H1 (cell line): ENCODE results near the gene TAOK1. TPM values are rescaled to one million over a fixed set of nuclear protein-coding genes. Genes with fewer than 3 reads are reported as not detected.

Experiments used
- CTCF ChIA-PET: fragments of 300-600 bp; sonication (Branson Sonifier 250); formaldehyde crosslinking; loops from one replicate; lab custom pipeline; 2021; ENCODE audit not compliant: partially characterized antibody; lab: Charles Lee
- POLR2A ChIA-PET: fragments of 300-600 bp; sonication (Branson Sonifier 250); formaldehyde crosslinking; loops from one replicate; lab custom pipeline; 2021; ENCODE audit warnings: inconsistent platforms; ENCODE audit not compliant: partially characterized antibody; lab: Charles Lee
- DNase-seq, 2 experiments: peaks; one replicate each; pipeline versions ENCODE4 v3.0.0 to v3.0.0-alpha.2; 2010 to 2022; ENCODE audit warnings: low spot score in 2 of 2, low read depth in 1 of 2, mixed read lengths in 1 of 2
- FAIRE-seq: peaks from 2 replicates; lab custom pipeline; 2011; peaks lifted over from hg19 to GRCh38; lab: Jason Lieb, UNC
- H2AFZ ChIP-seq: 2 replicates; pipeline ENCODE4 v1.8.1; 2012; ENCODE audit warnings: low read length, inconsistent platforms
- H2AK5ac ChIP-seq: 2 replicates; pipeline ENCODE4 v1.6.1; 2013; ENCODE audit warnings: low read depth, low read length
- H2BK120ac ChIP-seq: replicated peaks from 2 replicates; pipeline ENCODE3; 2013; ENCODE audit warnings: low read depth, low read length, inconsistent platforms
- H2BK12ac ChIP-seq: 2 replicates; pipeline ENCODE4 v1.6.1; 2013; ENCODE audit warnings: low read depth, low read length
- H2BK15ac ChIP-seq: 2 replicates; pipeline ENCODE4 v1.6.1; 2013; ENCODE audit warnings: low read length
- H2BK20ac ChIP-seq: 2 replicates; pipeline ENCODE4 v1.6.1; 2013; ENCODE audit warnings: low read length
- H2BK5ac ChIP-seq: 2 replicates; pipeline ENCODE4 v1.6.1; 2013; ENCODE audit warnings: low read depth, low read length
- H3K14ac ChIP-seq: 2 replicates; pipeline ENCODE4 v1.6.1; 2013; ENCODE audit warnings: inconsistent platforms; ENCODE audit not compliant: insufficient read length
- H3K18ac ChIP-seq: 2 replicates; pipeline ENCODE4 v1.6.1; 2013; ENCODE audit warnings: low read length; ENCODE audit errors: extremely low read depth
- H3K23ac ChIP-seq: 2 replicates; pipeline ENCODE4 v1.6.1; 2013; ENCODE audit warnings: inconsistent platforms; ENCODE audit not compliant: insufficient read length
- H3K23me2 ChIP-seq: 2 replicates; pipeline ENCODE4 v1.6.1; 2013; ENCODE audit warnings: low read depth, low read length
- H3K27ac ChIP-seq: 2 replicates; pipeline ENCODE4 v1.6.1; 2011; ENCODE audit warnings: low read depth, low read length, inconsistent platforms
- H3K27me3 ChIP-seq, 4 experiments: replicated peaks in 1 of 4; 1 replicate in 1 of 4; 2 replicates in 3 of 4; pipeline versions ENCODE4 v1.6.1 to v1.8.1; 2011 to 2013; ENCODE audit warnings: low read length in 3 of 4, mild to moderate bottlenecking in 3 of 4, inconsistent platforms in 2 of 4, mixed read lengths in 2 of 4, moderate library complexity in 1 of 4; ENCODE audit not compliant: control insufficient read depth in 3 of 4, insufficient read depth in 3 of 4; ENCODE audit errors: extremely low read depth in 1 of 4
- H3K36me3 ChIP-seq, 4 experiments: 2 replicates each; pipeline versions ENCODE4 v1.6.1 to v1.8.1; 2011 to 2013; ENCODE audit warnings: mild to moderate bottlenecking in 4 of 4, low read length in 3 of 4, moderate library complexity in 2 of 4, control low read depth in 1 of 4, inconsistent platforms in 1 of 4; ENCODE audit not compliant: insufficient read depth in 4 of 4, control insufficient read depth in 2 of 4
- H3K4ac ChIP-seq: replicated peaks from 2 replicates; pipeline ENCODE3; 2013; ENCODE audit warnings: low read length, low read depth, mixed read lengths, inconsistent platforms; ENCODE audit not compliant: insufficient read length
- H3K4me1 ChIP-seq, 4 experiments: replicated peaks in 1 of 4; 1 replicate in 1 of 4; 2 replicates in 3 of 4; pipeline versions ENCODE4 v1.6.1 to v1.8.1; 2011 to 2013; ENCODE audit warnings: low read length in 3 of 4, inconsistent platforms in 2 of 4, mixed read lengths in 1 of 4; ENCODE audit not compliant: insufficient read depth in 4 of 4, control insufficient read depth in 3 of 4
- H3K4me2 ChIP-seq, 2 experiments: 2 replicates each; pipeline versions ENCODE4 v1.6.1 to v1.8.1; 2011 to 2013; ENCODE audit warnings: low read depth in 2 of 2, low read length in 2 of 2, control low read depth in 1 of 2, inconsistent platforms in 1 of 2, mild to moderate bottlenecking in 1 of 2; ENCODE audit not compliant: insufficient read depth in 1 of 2
- H3K4me3 ChIP-seq, 4 experiments: fragments of 200-600, 300-600 bp in 1 of 4; sonication (generic), shearing (Covaris generic), sonication (Bioruptor Twin) in 1 of 4; 2 replicates each; pipeline versions ENCODE4 v1.5.1 to v1.8.1; 2011 to 2016; ENCODE audit warnings: low read length in 4 of 4, low read depth in 3 of 4, control low read depth in 2 of 4, inconsistent platforms in 2 of 4, mild to moderate bottlenecking in 2 of 4, mixed read lengths in 1 of 4, moderate library complexity in 1 of 4; ENCODE audit not compliant: insufficient read depth in 2 of 4; ENCODE audit errors: extremely low read depth in 1 of 4
- H3K56ac ChIP-seq: replicated peaks from 2 replicates; pipeline ENCODE3; 2013; ENCODE audit warnings: low read depth, mild to moderate bottlenecking, mixed read lengths, low read length, inconsistent platforms; ENCODE audit not compliant: insufficient read length
- H3K79me1 ChIP-seq: 2 replicates; pipeline ENCODE4 v1.6.1; 2013; ENCODE audit warnings: low read depth, low read length, control low read depth
- H3K79me2 ChIP-seq, 2 experiments: 2 replicates each; pipeline versions ENCODE4 v1.6.1 to v1.8.1; 2012 to 2013; ENCODE audit warnings: low read length in 2 of 2, mild to moderate bottlenecking in 2 of 2, inconsistent platforms in 1 of 2; ENCODE audit not compliant: insufficient read depth in 2 of 2, control insufficient read depth in 1 of 2
- H3K9ac ChIP-seq, 4 experiments: replicated peaks in 1 of 4; 1 replicate in 1 of 4; 2 replicates in 3 of 4; pipeline versions ENCODE4 v1.6.1 to v1.8.1; 2011 to 2013; ENCODE audit warnings: low read depth in 3 of 4, low read length in 3 of 4, control low read depth in 2 of 4, mild to moderate bottlenecking in 2 of 4, moderate library complexity in 2 of 4, inconsistent platforms in 1 of 4; ENCODE audit errors: extremely low read depth in 1 of 4
- H3K9me3 ChIP-seq, 2 experiments: 2 replicates each; pipeline versions ENCODE4 v1.6.1 to v1.8.1; 2012 to 2013; ENCODE audit warnings: mild to moderate bottlenecking in 2 of 2, moderate library complexity in 2 of 2, control low read depth in 1 of 2, inconsistent platforms in 1 of 2, low read depth in 1 of 2, low read length in 1 of 2, mixed read lengths in 1 of 2; ENCODE audit not compliant: insufficient read depth in 2 of 2
- H4K20me1 ChIP-seq, 2 experiments: replicated peaks in 1 of 2; 2 replicates each; pipeline versions ENCODE3 to v1.8.1; 2011 to 2013; ENCODE audit warnings: inconsistent platforms in 2 of 2, low read length in 2 of 2, mild to moderate bottlenecking in 1 of 2; ENCODE audit not compliant: insufficient read depth in 2 of 2, control insufficient read depth in 1 of 2
- H4K5ac ChIP-seq: 2 replicates; pipeline ENCODE4 v1.6.1; 2013; ENCODE audit warnings: low read length, low read depth, mixed read lengths, inconsistent platforms; ENCODE audit not compliant: insufficient read length
- H4K8ac ChIP-seq: 2 replicates; pipeline ENCODE4 v1.8.0; 2013; ENCODE audit warnings: mild to moderate bottlenecking, moderate library complexity, low read length, inconsistent platforms; ENCODE audit not compliant: insufficient read depth; ENCODE audit errors: extremely low read depth
- H4K91ac ChIP-seq: replicated peaks from 2 replicates; pipeline ENCODE3; 2013; ENCODE audit warnings: low read length, mixed read lengths, inconsistent platforms; ENCODE audit not compliant: insufficient read length
- BACH1 ChIP-seq: IDR thresholded peaks from 2 replicates; pipeline ENCODE4 v1.6.1; 2012; ENCODE audit warnings: low read length, improper control_type of control experiment
- BCL11A ChIP-seq, 2 experiments: IDR thresholded peaks; one replicate each; pipeline ENCODE4 v1.6.1; 2011; ENCODE audit warnings: low read depth in 2 of 2, low read length in 2 of 2, mild to moderate bottlenecking in 2 of 2
- E2F6 ChIP-seq: IDR thresholded peaks from 2 replicates; pipeline ENCODE4 v1.6.1; 2012; ENCODE audit warnings: inconsistent platforms
- HDAC2 ChIP-seq, 2 experiments: fragments of 300-600 bp in 1 of 2; sonication (generic) in 1 of 2; IDR thresholded peaks; 2 replicates each; pipeline ENCODE4 v1.6.1; 2011 to 2012; ENCODE audit warnings: low read depth in 2 of 2, low read length in 2 of 2, mild to moderate bottlenecking in 2 of 2, moderate library complexity in 2 of 2, borderline replicate concordance in 1 of 2, inconsistent platforms in 1 of 2
- JUND ChIP-seq: IDR thresholded peaks from 2 replicates; pipeline ENCODE4 v1.6.1; 2011; ENCODE audit warnings: mild to moderate bottlenecking, improper control_type of control experiment, low read length
- POLR2AphosphoS5 ChIP-seq: IDR thresholded peaks from 2 replicates; pipeline ENCODE4 v1.6.1; 2011; ENCODE audit warnings: low read depth, low read length
- POU5F1 ChIP-seq: IDR thresholded peaks from 2 replicates; pipeline ENCODE4 v1.6.1; 2011; ENCODE audit warnings: low read depth, mild to moderate bottlenecking, low read length, moderate library complexity
- RAD21 ChIP-seq, 2 experiments: IDR thresholded peaks in 1 of 2; conservative IDR thresholded peaks in 1 of 2; 2 replicates each; pipeline ENCODE4 v1.6.1; 2011; ENCODE audit warnings: low read depth in 2 of 2, low read length in 2 of 2, improper control_type of control experiment in 1 of 2, inconsistent platforms in 1 of 2, mild to moderate bottlenecking in 1 of 2, moderate library complexity in 1 of 2
- SIRT6 ChIP-seq: IDR thresholded peaks from one replicate; pipeline ENCODE4 v1.7.1; 2012; ENCODE audit warnings: low read length, inconsistent platforms
- SIX5 ChIP-seq: IDR thresholded peaks from 2 replicates; pipeline ENCODE4 v1.6.1; 2011; ENCODE audit warnings: mild to moderate bottlenecking, low read depth, low read length
- SP4 ChIP-seq: IDR thresholded peaks from 2 replicates; pipeline ENCODE4 v1.6.1; 2012; ENCODE audit warnings: low read length, inconsistent platforms
- TAF1 ChIP-seq: IDR thresholded peaks from 2 replicates; pipeline ENCODE4 v1.6.1; 2011; ENCODE audit warnings: mild to moderate bottlenecking, low read depth, low read length
- TBP ChIP-seq: IDR thresholded peaks from 2 replicates; pipeline ENCODE4 v1.6.1; 2011; ENCODE audit warnings: low read depth, low read length, improper control_type of control experiment
- WGBS, 2 experiments: shearing (Covaris generic) in 1 of 2; methylation state at CpG; one replicate each; pipeline versions ENCODE4 v1.1.6 to v1.1.7; 2013 to 2015; ENCODE audit warnings: low lambda C conversion rate in 2 of 2, mixed read lengths in 2 of 2, inconsistent platforms in 1 of 2, low coverage in 1 of 2, missing lambda C conversion rate in 1 of 2; ENCODE audit not compliant: insufficient replicate concordance in 2 of 2, insufficient coverage in 1 of 2, insufficient read length in 1 of 2; ENCODE audit errors: extremely low coverage in 1 of 2, missing lambda C conversion rate in 1 of 2; 5-methylcytosine and 5-hydroxymethylcytosine counted together
- polyA plus RNA-seq, 7 experiments: library from polyadenylated mRNA; depleted of rRNA in 3 of 7; stranded (reverse) in 5 of 7; unstranded in 2 of 7; fragments of >200 nt in 5 of 7; fragments of 200-250 nt in 2 of 7; gene quantifications; 1 replicate in 5 of 7; 2 replicates in 1 of 7; 4 replicates in 1 of 7; pipeline versions ENCODE4 v1.2.1 to v1.2.3, GENCODE V29; 2011 to 2013; ENCODE audit warnings: missing spikeins in 2 of 7, mixed read lengths in 2 of 7
- total RNA-seq: library from RNA; stranded (reverse); fragmentation: NEBNext Ultra II Directional; extraction: Animal tissue kit (Norgen Biotek cat#: 25700); gene quantifications from 2 replicates; pipeline ENCODE4 v1.2.1, GENCODE V29; 2021
- TF ChIP-seq, protein P1 (sequence below): IDR thresholded peaks from 2 replicates; pipeline ENCODE4 v1.6.1; 2012; ENCODE audit warnings: inconsistent platforms

Gene TAOK1
- total and polyA plus RNA-seq, 2 of the 8 experiments (the other 6 are each of a cell fraction or from before 2014, with no cell fraction given), result 12.2 to 90.6 TPM

DNA sequence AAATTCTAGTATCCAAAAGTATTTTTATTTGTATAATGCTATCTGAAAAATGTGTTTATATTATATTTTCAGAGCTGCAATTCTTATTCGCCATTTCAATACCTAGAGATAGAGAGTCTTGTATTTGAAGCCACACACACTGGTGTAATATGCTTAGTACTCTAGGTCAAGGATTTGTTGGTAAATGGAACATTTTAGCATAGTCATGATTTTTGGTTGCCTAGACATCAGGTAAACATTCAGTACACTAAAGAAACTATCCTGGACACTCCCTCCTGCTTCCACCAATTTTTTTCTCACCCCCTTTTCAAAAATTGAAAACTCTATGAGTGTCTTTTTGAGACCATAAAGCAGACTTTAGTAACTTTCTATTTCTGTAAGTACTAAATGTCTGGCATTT, 155.9 kb downstream of the TAOK1 start:
- no peak overlapping the region for H3K4me3 ChIP-seq
- CTCF ChIA-PET, result interaction anchor here (0.7 to 0.8 kb wide), 2 partner anchors 79 to 176 kb away, joined by 3 read pairs; no protein-coding TSS in a partner anchor
- no peak for FAIRE-seq

More for the DNA sequence above, 155.9 kb downstream of the TAOK1 start:
- Histone ChIP-seq H2BK20ac (no peak overlapping the region), H4K20me1 (no peaks in the 10 kb centered on the region), H3K4ac (no peak overlapping the region), H2BK5ac (no peak overlapping the region), H3K14ac (no peak overlapping the region), H2AFZ (no peak overlapping the region), H2BK12ac (no peak overlapping the region), H2AK5ac (no peak overlapping the region), H2BK120ac (no peak overlapping the region), H3K79me2 (no peaks in the 10 kb centered on the region), H3K9me3 (no peaks in the 10 kb centered on the region), H3K9ac (no peak overlapping the region), H3K4me2 (no peak overlapping the region), H3K27me3 (no peaks in the 10 kb centered on the region), H3K23me2 (no peaks in the 10 kb centered on the region)
- POLR2A ChIA-PET, result no interaction called here
- DNase-seq, result no peak
- TF ChIP-seq, protein P1, sequence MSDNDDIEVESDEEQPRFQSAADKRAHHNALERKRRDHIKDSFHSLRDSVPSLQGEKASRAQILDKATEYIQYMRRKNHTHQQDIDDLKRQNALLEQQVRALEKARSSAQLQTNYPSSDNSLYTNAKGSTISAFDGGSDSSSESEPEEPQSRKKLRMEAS, result no peak
- TF ChIP-seq RAD21 (IDR thresholded peaks at IDR 0.05 in 1 of 2, conservative IDR thresholded peaks at IDR 0.05 in 1 of 2; ENCODE audit: low read depth in 2 of 2, low read length in 2 of 2), result no peak
- no peak for TF ChIP-seq JUND
- TF ChIP-seq BACH1, result no peak
- TF ChIP-seq POLR2AphosphoS5, result no peak
- no peak for TF ChIP-seq SIX5
- no peak for TF ChIP-seq POU5F1
- TF ChIP-seq E2F6, result no peak
- no peak for TF ChIP-seq SP4
- no peak for TF ChIP-seq HDAC2 (IDR thresholded peaks at IDR 0.05; ENCODE audit: borderline replicate concordance in 1 of 2, low read depth in 2 of 2, low read length in 2 of 2)
- no peak for TF ChIP-seq TAF1
- no peak for TF ChIP-seq SIRT6
- TF ChIP-seq BCL11A (IDR thresholded peaks at IDR 0.05; ENCODE audit: low read depth in 2 of 2, low read length in 2 of 2), result no peak
- no peak for TF ChIP-seq TBP
- TF ChIP-seq, all 59 proteins: peak for 0
- Histone ChIP-seq H3K18ac (no peak overlapping the region), H3K56ac (no peak overlapping the region), H4K91ac (no peak overlapping the region), H3K27ac (no peak overlapping the region), H4K8ac (no peak overlapping the region), H3K36me3 (peaks cover 4 to 18% (median 11%) of the 10 kb centered on the region in 4 experiments; a peak in 7 of 8 replicates), H3K23ac (no peak overlapping the region), H2BK15ac (no peak overlapping the region), H3K4me1 (no peaks in the 10 kb centered on the region), H3K79me1 (no peaks in the 10 kb centered on the region), H4K5ac (no peak overlapping the region)
- WGBS, 2 experiments, result 90% methylated on average over 1 of the region's 1 CpG; no CpG with 5 or more reads in 1 of the 2 experiments
